Activated T-helper 2 cell treated with anti-CD3 and anti-CD28 coated beads, Interferon-gamma antibody, Interleukin-2, Interleukin-4, amounts not matched to agents 10 μg/mL and 5 μg/mL and 100 μg/mL, durations not matched to agents 14 hours and 24 hours and 36 hours (primary cell): ENCODE measurements around the gene ATIC. TPM values are rescaled to one million over a fixed set of nuclear protein-coding genes. Genes with fewer than 3 reads are reported as not detected.
"Not testable (repeated sequence)": the region's sequence is repeated elsewhere in the genome, so short reads cannot be mapped to it uniquely, and the experiment has no call there.

Experiments
- DNase-seq: peaks from one replicate; pipeline ENCODE4 v3.0.0; 2021; ENCODE audit warnings: low spot score
- H3K27ac Mint-ChIP-seq: one replicate; pipeline ENCODE4 v1.8.0; 2021; ENCODE audit warnings: mixed read lengths
- H3K27me3 Mint-ChIP-seq: one replicate; pipeline ENCODE4 v1.8.0; 2021; ENCODE audit warnings: low read depth, mixed read lengths
- H3K36me3 Mint-ChIP-seq: one replicate; pipeline ENCODE4 v1.8.0; 2021; ENCODE audit warnings: low read depth, mixed read lengths
- H3K4me1 Mint-ChIP-seq: one replicate; pipeline ENCODE4 v1.8.0; 2021; ENCODE audit warnings: low read depth, mixed read lengths
- H3K4me3 Mint-ChIP-seq: one replicate; pipeline ENCODE4 v1.8.0; 2021; ENCODE audit warnings: low read depth, mild to moderate bottlenecking, moderate library complexity, mixed read lengths
- H3K9me3 Mint-ChIP-seq: one replicate; pipeline ENCODE4 v1.8.0; 2021; ENCODE audit warnings: mixed read lengths
- intact Hi-C: fragments of 100-400 bp; cut with micrococcal nuclease; formaldehyde crosslinking; loops from one replicate; pipeline ENCODE4 v1.15.1; 2023
- total RNA-seq: library from RNA; stranded (reverse); gene quantifications from 2 replicates; pipeline ENCODE4 v1.2.3, GENCODE V29; 2022

Gene ATIC
- total RNA-seq, 1 donor from 2014 or later: 296 TPM

GRCh38 chr2:215357660-215358059, 45.8 kb downstream of the ATIC start:
- Mint-ChIP-seq H3K27me3 (no peaks in the 10 kb centered on the region), H3K27ac (no peak overlapping the region), H3K4me3 (no peak overlapping the region), H3K4me1 (no peaks in the 10 kb centered on the region), H3K9me3 (no peaks in the 10 kb centered on the region), H3K36me3 (peaks cover 42% of the 10 kb centered on the region)
- DNase-seq: no peak
- intact Hi-C loops: no loop called here

GRCh38 chr2:215358312-215358845, 46.5 kb downstream of the ATIC start:
- intact Hi-C loops: no loop called here
- Mint-ChIP-seq H3K9me3 (no peaks in the 10 kb centered on the region), H3K36me3 (peaks cover 40% of the 10 kb centered on the region), H3K4me1 (no peaks in the 10 kb centered on the region), H3K27ac (no peak overlapping the region), H3K27me3 (no peaks in the 10 kb centered on the region), H3K4me3 (no peak overlapping the region)
- DNase-seq: no peak

GRCh38 chr2:215358891-215359575, 47.2 kb downstream of the ATIC start:
- no peak overlapping the region for H3K4me3 Mint-ChIP-seq
- no peak overlapping the region for H3K27ac Mint-ChIP-seq
- H3K27me3 Mint-ChIP-seq: no peaks in the 10 kb centered on the region
- H3K4me1 Mint-ChIP-seq: no peaks in the 10 kb centered on the region
- intact Hi-C loops: no loop called here
- H3K36me3 Mint-ChIP-seq: peaks cover 44% of the 10 kb centered on the region
- no peaks in the 10 kb centered on the region for H3K9me3 Mint-ChIP-seq
- DNase-seq: no peak

- no peaks in the 10 kb centered on the region for H3K9me3 Mint-ChIP-seq
- intact Hi-C loops: no loop called here
- no peak overlapping the region for H3K4me3 Mint-ChIP-seq
- no peak for DNase-seq
- no peaks in the 10 kb centered on the region for H3K27me3 Mint-ChIP-seq
- H3K27ac Mint-ChIP-seq: no peak overlapping the region
- H3K36me3 Mint-ChIP-seq: peaks cover 42% of the 10 kb centered on the region
- H3K4me1 Mint-ChIP-seq: no peaks in the 10 kb centered on the region
These were observed 47.7 kb downstream of the ATIC start for GRCh38 chr2:215359576-215359922.

GRCh38 chr2:215360059-215360458, 48.2 kb downstream of the ATIC start:
- DNase-seq, H3K9me3 Mint-ChIP-seq, H3K27me3 Mint-ChIP-seq, H3K4me3 Mint-ChIP-seq, H3K4me1 Mint-ChIP-seq, intact Hi-C loops, H3K27ac Mint-ChIP-seq: not testable (repeated sequence)
- H3K36me3 Mint-ChIP-seq: peaks cover 42% of the 10 kb centered on the region

GRCh38 chr2:215360596-215360995, 48.7 kb downstream of the ATIC start:
- intact Hi-C loops: no loop called here
- peaks cover 41% of the 10 kb centered on the region for H3K36me3 Mint-ChIP-seq
- no peaks in the 10 kb centered on the region for H3K4me1 Mint-ChIP-seq
- no peak overlapping the region for H3K27ac Mint-ChIP-seq
- no peaks in the 10 kb centered on the region for H3K9me3 Mint-ChIP-seq
- no peak overlapping the region for H3K4me3 Mint-ChIP-seq
- H3K27me3 Mint-ChIP-seq: no peaks in the 10 kb centered on the region
- no peak for DNase-seq

GRCh38 chr2:215361211-215361875, 49.5 kb downstream of the ATIC start:
- Mint-ChIP-seq H3K4me1 (no peaks in the 10 kb centered on the region), H3K27ac (no peak overlapping the region), H3K9me3 (no peaks in the 10 kb centered on the region), H3K36me3 (peaks cover 35% of the 10 kb centered on the region), H3K27me3 (no peaks in the 10 kb centered on the region), H3K4me3 (no peak overlapping the region)
- no peak for DNase-seq
- intact Hi-C loops: no loop called here

- intact Hi-C loops: no loop called here
- Mint-ChIP-seq H3K27me3 (no peaks in the 10 kb centered on the region), H3K36me3 (peaks cover 33% of the 10 kb centered on the region), H3K27ac (no peak overlapping the region), H3K9me3 (no peaks in the 10 kb centered on the region), H3K4me3 (no peak overlapping the region), H3K4me1 (no peaks in the 10 kb centered on the region)
- no peak for DNase-seq
These were observed 50.2 kb downstream of the ATIC start for GRCh38 chr2:215361876-215362561.

- no peaks in the 10 kb centered on the region for H3K4me1 Mint-ChIP-seq
- H3K4me3 Mint-ChIP-seq: no peak overlapping the region
- H3K27me3 Mint-ChIP-seq: no peaks in the 10 kb centered on the region
- H3K36me3 Mint-ChIP-seq: peaks cover 37% of the 10 kb centered on the region
- no peaks in the 10 kb centered on the region for H3K9me3 Mint-ChIP-seq
- intact Hi-C loops: no loop called here
- no peak for DNase-seq
- H3K27ac Mint-ChIP-seq: no peak overlapping the region
These were observed 50.7 kb downstream of the ATIC start for GRCh38 chr2:215362562-215362904.

GRCh38 chr2:215363039-215363438, 51.2 kb downstream of the ATIC start:
- H3K36me3 Mint-ChIP-seq: peaks cover 37% of the 10 kb centered on the region
- H3K4me3 Mint-ChIP-seq: no peak overlapping the region
- no peak overlapping the region for H3K27ac Mint-ChIP-seq
- H3K9me3 Mint-ChIP-seq: no peaks in the 10 kb centered on the region
- no peaks in the 10 kb centered on the region for H3K4me1 Mint-ChIP-seq
- no peaks in the 10 kb centered on the region for H3K27me3 Mint-ChIP-seq
- no peak for DNase-seq
- intact Hi-C loops: no loop called here

GRCh38 chr2:215363461-215364156, 51.8 kb downstream of the ATIC start:
- Mint-ChIP-seq H3K36me3 (peaks cover 37% of the 10 kb centered on the region), H3K27ac (no peak overlapping the region), H3K4me1 (no peaks in the 10 kb centered on the region), H3K9me3 (no peaks in the 10 kb centered on the region), H3K27me3 (no peaks in the 10 kb centered on the region), H3K4me3 (no peak overlapping the region)
- intact Hi-C loops: no loop called here
- DNase-seq: no peak

GRCh38 chr2:215364157-215365155, 52.6 kb downstream of the ATIC start:
- Mint-ChIP-seq H3K4me3 (no peak overlapping the region), H3K27me3 (no peaks in the 10 kb centered on the region), H3K9me3 (no peaks in the 10 kb centered on the region), H3K27ac (no peak overlapping the region), H3K4me1 (no peaks in the 10 kb centered on the region), H3K36me3 (peaks cover 37% of the 10 kb centered on the region)
- intact Hi-C loops: no loop called here
- DNase-seq: no peak
